Daoy (cell line): Measurements from ENCODE around the gene ZNF410. TPM values are rescaled to one million over a fixed set of nuclear protein-coding genes. Genes with fewer than 3 reads are reported as not detected.
"Not testable (repeated sequence)": the region's sequence is repeated elsewhere in the genome, so short reads cannot be mapped to it uniquely, and the experiment has no call there.

ENCODE experiments used
- DNase-seq: peaks from one replicate; pipeline ENCODE4 v3.0.0-alpha.2; 2015; ENCODE audit warnings: low read depth
- total RNA-seq: library from RNA; depleted of rRNA; stranded (reverse); fragments of >200 nt; shearing (Covaris generic); gene quantifications from 2 replicates; pipeline ENCODE4 v1.2.3, GENCODE V29; 2014

The ZNF410 gene
- total RNA-seq, 1 experiment from 2014 or later = 119 TPM

DNA sequence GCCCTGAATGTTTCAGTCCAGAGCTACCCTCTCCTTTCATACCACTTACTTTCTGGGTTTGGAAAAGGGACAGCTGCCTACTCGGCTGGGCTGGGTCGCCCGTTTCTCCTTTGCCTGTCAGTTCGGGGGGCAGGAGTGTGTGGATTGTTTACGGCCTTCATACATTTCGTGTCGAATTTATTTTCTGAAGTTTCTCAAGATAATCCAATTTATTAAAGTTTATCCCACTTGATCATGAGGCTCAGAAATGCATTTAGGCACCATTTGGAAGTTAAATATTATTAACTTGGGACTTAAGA lies 608 bp downstream of the ZNF410 start:
- no peak for DNase-seq

GRCh38 chr14:73887694-73888459 lies 1.2 kb downstream of the ZNF410 start:
- DNase-seq = no peak

DNA sequence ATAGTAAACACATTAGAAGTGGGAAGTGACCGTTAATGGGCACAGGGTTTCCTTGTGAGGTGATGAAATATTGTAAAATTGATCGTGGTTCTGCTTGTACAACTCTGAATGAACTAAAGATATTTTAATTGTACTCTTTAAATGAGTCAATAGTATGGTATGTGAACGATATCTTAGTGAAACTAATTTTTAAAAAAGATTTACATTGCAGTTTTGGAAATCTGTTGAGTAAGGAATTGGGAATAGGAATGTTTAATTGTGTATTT lies 1.7 kb downstream of the ZNF410 start:
- no peak for DNase-seq

DNA sequence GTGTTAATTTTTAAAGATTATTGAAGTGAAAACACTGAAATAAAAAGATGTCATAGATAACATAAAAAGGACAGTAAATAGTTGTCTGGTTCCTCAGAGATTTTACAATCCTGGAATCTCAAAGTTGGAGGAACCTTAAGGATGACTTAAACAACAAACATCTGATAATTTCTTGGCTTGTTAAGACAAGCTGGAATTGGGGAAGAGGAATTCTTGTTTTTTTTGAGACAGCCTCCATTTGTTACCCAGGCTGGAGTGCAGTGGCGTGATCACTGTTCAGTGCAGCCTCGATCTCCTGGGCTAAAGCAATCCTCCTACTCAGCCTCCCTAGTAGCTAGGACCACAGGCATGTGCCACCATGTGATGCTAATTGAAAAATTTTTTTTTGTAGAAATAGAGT lies 2.3 kb downstream of the ZNF410 start:
- no peak for DNase-seq

DNA sequence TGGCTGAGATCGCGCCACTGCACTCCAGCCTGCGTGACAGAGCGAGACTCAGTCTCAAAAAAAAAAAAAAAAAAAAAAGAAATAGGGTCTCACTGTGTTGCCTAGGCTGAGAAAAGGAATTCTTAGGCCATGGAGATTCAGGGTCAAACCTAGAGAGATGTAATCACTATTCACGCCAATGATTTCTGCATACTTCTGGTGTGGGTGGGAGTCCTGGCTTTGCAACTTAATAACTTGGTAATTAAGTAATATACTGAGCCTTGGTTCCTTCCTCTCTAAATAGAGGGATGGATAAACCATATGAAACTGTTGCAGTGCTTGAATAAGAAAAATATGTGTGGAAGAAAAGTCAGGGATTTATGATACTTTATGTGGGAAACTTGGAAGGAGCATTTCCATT lies 2.7 kb downstream of the ZNF410 start:
- DNase-seq = no peak

DNA sequence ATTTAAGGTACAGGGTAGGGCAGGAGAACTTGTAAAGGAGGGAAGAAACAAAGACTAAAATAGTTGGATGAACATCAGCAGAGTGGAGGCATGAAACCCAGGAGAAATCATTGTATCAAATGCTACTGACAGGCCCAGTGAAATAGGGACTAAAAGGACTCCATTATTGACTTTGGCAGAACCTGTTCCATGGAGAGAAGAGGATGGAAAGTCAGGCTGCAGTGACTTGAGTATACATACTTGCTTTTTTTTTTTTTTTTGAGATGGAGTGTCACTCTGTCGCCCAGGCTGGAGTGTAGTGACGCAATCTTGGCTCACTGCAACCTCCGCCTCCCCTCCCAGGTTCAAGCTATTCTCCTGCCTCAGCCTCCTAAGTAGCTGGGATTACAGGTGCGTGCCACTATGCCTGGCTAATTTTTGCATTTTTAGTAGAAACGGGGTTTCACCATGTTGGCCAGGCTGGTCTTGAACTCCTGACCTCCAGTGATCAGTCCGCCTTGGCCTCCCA lies 7.6 kb downstream of the ZNF410 start:
- not testable (repeated sequence) for DNase-seq

DNA sequence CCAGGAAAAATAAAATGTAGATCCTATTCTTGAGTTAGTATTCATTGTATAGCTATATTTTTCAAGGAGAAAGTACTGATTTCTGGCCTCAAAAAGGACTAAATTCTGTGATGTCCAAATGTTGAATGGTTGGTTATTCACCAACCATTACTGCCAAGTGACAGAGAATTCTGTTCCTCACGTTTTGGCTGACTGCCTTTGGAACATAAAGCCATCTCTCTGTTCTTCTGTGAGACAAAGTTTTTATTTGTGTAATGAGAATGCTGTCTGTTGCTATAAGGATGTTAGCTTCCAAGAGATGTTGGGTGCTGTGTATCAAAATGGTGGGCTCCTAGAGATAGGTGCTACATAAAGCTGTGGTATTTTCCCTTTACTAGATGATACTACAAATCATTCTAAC lies 9.3 kb downstream of the ZNF410 start:
- DNase-seq = no peak

DNA sequence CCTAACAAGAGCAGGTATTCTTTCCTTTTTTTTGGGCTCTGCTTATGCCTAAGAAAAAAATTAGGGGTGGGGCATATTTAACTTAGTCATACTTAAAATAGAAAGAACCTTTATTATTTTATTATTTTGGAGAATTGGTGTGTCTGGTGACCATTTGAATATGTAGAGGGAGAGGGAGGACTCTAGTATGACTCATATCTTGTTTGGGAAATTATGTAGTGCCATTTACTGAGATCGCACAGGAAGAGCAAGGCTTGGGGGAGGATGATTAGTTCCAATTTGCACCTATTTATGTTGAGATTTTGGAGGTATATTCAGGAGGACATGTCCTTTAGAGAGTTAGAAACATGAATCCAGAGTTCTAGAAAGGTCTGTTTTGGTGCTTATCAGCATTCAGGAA lies 9.9 kb downstream of the ZNF410 start:
- DNase-seq = no peak

- no peak for DNase-seq
Observed at GRCh38 chr14:73903028-73903427, 16.4 kb downstream of the ZNF410 start.

DNA sequence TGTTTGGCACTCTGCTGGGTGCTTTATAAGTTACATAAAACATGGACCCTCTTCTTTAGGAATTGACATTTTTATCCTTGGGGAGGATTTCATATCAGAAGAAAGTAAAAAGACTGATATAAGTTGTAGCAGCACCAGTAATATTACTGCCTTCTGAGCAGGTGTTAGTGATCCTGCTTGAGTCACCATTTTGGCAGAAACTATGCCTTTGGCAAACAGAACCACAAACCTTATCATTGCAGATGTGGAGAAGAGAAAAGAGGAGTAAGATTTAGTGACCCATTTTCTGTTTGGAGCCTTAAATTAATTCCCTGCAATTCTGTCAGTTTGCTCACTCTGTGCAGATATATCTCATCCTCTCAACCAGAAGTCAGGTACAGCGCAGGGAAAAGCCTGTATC lies 23.0 kb downstream of the ZNF410 start:
- no peak for DNase-seq

- no peak for DNase-seq
Observed at GRCh38 chr14:73913256-73913655, 26.6 kb downstream of the ZNF410 start.

DNA sequence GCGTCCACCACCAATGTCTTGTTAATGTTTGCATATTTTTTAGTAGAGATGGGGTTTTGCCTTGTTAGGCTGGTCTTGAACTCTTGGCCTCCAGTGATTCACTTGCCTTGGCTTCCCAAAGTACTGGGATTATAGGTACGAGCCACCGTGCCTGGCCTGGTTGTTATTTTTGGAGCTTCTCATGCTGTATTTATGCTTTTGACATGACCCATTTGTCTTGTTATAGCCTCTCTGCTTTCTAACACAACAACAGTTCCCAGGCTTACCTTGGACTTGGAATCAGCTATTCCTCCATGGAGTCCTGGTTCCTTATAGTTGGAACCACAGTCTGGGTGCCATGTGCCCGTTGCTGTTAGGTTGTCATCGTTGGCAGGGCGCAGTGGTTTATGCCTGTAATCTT lies 29.7 kb downstream of the ZNF410 start:
- no peak for DNase-seq

DNA sequence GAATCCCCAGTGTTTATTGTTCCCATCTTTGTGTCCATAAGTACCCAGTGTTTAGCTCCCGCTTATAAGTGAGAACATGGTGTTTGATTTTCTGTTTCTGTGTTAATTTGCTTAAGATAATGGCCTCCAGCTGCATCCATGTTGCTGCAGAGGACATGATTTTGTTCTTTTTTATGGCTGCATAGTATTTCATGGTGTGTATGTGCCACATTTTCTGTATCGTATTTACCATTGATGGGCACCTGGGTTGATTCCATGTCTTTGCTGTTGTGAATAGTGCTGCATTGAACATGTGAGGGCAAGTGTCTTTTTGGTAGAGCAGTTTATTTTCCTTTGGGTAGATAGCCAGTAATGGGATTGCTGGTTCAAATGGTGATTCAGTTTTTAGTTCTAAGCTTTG lies 32.8 kb downstream of the ZNF410 start:
- not testable (repeated sequence) for DNase-seq

- no peak for DNase-seq
Observed at GRCh38 chr14:73924337-73924736, 37.7 kb downstream of the ZNF410 start.

DNA sequence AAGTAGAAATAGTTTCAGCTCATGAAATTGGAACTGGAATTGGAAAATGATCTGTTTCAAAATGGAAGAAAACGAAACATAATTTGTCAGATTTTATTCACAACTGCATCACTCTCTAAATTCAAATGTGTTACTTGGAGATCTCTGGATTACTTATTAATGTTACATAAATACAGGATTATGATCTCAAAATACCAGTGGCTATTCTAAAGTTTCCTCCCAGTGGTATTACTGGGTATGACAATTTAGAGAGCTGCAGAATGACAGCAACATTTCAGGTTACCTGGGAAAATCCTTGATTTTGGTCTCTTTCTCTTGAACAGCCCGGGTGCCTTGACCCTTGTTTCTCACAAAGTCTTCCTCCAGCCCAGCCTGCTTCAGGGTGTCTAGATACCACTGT lies 49.0 kb downstream of the ZNF410 start:
- no peak for DNase-seq

DNA sequence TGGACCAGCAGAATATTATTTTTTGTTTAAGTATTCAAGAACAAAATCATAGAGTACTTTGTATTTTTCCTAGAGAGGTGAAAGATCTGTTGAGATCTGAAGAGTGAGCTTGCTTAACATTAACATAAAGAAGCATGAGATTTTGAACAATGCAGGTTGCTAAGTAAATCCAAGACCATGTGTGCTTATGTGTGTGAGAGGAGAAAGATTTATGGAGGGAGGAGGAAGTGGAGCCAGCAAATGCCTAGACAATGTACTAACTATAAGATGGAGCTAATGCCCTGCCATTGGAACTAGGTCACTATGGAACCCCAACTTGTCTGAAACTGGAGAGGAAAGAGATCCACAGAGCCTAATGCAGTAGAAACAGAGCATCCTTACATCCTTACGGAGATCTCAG lies 49.9 kb downstream of the ZNF410 start:
- no peak for DNase-seq

DNA sequence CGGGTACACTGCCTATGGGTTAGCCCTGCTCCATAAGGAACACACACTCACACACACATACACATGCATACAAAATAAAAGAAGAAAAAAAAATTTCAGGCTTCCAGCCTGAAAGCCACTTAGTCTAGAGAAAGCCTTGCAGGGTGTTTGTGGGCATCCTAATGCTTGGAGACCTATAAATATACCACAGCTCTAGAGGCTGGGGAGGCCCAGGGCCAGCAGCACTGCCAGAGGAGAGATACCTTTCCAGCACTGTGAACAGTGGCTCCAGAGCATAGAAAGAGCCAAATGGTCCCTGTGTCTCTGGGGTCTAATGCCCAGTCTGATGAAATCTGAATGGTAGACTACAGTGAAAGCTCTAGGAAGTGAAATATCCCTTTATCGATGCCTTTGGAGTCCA lies 50.4 kb downstream of the ZNF410 start:
- no peak for DNase-seq

GRCh38 chr14:73942180-73942579 lies 55.5 kb downstream of the ZNF410 start:
- DNase-seq = no peak

DNA sequence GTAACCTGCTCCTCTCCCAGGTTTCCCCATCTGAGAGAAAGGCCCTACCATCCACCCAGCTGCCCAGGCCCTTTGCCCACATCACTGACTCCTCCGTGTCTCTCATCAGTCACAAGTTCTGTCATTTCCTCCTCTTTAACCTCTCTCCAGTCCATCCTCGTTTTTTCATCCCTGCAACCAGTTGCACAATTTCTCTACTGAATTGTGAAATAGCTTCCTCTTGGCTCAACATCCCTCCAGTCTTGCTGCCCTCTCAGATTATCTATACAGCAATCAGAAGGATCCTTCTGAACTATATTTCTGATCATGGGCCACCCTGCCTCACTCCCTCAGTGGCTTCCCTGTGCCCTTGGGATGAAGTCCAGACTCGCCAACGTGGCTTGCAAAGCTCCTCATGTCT lies 56.4 kb downstream of the ZNF410 start:
- DNase-seq = peak; percentile 8

DNA sequence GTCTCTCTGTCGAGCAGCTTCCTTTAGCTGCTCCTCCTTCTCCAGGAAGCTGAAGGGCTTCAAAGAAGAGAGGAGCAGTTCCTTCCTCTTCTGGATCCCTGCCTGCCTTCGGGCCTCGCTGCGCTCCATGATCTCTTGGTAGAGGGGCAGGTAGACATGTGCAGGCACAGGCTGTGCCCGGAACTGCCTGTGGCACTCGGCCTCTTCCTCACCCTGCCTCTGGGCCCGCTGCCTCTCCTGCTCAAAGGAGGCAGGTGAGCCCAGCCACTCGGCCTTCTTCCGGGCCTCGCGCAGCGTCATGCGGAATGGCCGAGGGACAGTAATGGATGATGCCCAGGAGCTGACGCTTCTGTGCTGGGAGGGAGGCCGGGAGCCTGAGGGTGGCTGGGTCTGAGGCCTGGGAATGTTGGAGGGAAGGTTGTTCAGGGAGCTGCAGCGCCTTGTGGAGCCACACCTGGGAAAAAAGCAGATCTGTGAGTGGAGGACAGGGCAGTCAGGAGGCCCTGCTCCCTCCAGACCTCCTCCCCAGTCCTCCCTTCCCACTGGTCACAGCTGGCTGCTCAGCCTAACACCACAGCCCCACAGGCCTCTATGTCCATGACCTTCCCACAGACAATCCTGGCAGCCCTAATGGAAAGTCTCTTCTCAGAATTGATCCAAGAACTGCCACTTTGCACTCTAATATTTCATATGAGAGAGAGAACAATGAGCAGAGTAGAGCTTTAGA lies 57.9 kb downstream of the ZNF410 start:
- DNase-seq = no peak

DNA sequence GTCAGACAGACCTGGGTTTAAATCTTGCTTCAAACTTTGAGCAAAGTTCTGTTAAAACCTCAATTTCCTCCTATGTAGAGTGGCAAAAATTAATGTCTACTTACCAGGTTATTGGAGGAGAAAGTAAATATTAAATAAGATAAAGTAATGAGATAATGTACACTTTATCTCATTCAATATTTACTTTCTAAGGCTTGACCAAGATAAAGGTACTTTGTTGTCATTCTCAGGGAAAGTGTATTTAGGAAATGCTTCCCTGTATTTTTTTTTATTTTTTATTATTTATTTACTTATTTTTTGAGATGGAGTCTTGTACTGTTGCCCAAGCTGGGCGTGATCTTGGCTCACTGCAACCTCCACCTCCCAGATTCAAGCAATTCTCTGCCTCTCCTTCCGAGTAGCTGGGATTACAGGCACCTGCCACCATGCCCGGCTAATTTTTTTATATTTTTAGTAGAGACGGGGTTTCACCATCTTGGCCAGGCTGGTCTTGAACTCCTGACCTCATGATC lies 58.6 kb downstream of the ZNF410 start:
- DNase-seq = no peak

- DNase-seq = peak; percentile 98
Observed at GRCh38 chr14:73949752-73950734, 63.4 kb downstream of the ZNF410 start, which contains the start of the genes COQ6 and FAM161B. COQ6 (plus strand) TSS chr14:73950302; CDS start chr14:73950333, 31 bp downstream. FAM161B (minus strand) TSS chr14:73950094; CDS start chr14:73950026, 68 bp downstream.
